RWPE1 (cell line): ENCODE results near the gene IRF1.

Experiments
- CTCF ChIA-PET: fragments of 350-600 bp; sonication (Branson Sonifier 250); formaldehyde crosslinking; extraction: SDS; loops from one replicate; lab custom pipeline; 2021; lab: Yijun Ruan, JAX
- POLR2A ChIA-PET: fragments of 400-600 bp; formaldehyde crosslinking; extraction: SDS; loops from one replicate; lab custom pipeline; 2020; ENCODE audit warnings: antibody characterized with exemption; ENCODE audit not compliant: low non-redundant PET; lab: Yijun Ruan, JAX
- DNase-seq: peaks from one replicate; pipeline ENCODE4 v3.0.0; 2012; ENCODE audit warnings: low spot score
- H3K27ac ChIP-seq: fragments of 450-650 bp; 2 replicates; pipeline ENCODE4 v1.5.1; 2017
- TF ChIP-seq, protein P1 (sequence below): fragments of 450-650 bp; conservative IDR thresholded peaks from 2 replicates; pipeline ENCODE4 v1.5.1; 2017; ENCODE audit warnings: low read depth, mild to moderate bottlenecking

IRF1 gene, protein sequence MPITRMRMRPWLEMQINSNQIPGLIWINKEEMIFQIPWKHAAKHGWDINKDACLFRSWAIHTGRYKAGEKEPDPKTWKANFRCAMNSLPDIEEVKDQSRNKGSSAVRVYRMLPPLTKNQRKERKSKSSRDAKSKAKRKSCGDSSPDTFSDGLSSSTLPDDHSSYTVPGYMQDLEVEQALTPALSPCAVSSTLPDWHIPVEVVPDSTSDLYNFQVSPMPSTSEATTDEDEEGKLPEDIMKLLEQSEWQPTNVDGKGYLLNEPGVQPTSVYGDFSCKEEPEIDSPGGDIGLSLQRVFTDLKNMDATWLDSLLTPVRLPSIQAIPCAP

DNA sequence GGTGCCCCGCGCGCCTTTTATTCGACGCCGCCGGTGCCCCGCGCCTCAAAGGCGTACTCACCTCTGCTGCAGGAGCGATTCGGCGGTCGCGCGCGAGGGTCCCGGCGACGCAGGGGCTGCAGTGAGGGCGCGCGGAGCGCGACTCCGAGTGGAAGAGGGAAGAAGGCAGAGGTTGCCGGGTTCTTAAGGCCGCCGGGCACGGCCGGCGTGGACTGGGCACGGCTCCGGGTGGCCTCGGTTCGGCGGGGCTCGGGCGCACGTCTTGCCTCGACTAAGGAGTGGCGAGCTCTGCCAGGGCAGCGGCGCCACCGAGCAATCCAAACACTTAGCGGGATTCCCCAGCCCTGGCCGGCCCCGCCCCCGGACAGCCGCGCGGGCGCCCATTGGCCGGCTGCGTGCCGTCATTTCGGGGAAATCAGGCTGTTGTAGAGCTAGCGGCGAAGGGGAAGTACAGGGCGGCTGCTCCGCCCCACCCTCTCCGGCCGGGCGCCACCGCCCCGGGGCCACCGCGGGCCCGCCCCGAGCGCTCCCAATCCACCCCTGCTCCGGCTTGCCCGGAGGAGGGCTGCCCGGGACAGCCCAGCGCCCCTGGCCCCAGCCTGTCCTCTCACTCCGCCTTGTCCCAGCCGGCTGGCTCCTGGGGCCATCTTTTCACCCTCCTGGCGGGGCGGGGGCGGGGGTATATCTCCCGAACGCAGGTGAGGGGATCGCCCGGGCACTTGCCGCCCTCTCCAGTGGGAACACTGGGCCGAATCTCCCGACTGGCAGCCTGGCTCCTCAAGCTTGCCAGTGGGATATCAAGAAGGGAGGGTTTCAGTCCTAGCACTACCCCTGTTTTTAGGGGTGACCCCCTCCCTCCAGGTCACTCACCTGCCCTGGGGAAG, at the start of gene IRF1:
Gene IRF1 (minus strand): TSS at position 290 of the 884 bp plus-strand sequence. CDS start 1,295 bp downstream, outside the sequence.
- peak; percentile 98 for DNase-seq
- TF ChIP-seq, protein P1, sequence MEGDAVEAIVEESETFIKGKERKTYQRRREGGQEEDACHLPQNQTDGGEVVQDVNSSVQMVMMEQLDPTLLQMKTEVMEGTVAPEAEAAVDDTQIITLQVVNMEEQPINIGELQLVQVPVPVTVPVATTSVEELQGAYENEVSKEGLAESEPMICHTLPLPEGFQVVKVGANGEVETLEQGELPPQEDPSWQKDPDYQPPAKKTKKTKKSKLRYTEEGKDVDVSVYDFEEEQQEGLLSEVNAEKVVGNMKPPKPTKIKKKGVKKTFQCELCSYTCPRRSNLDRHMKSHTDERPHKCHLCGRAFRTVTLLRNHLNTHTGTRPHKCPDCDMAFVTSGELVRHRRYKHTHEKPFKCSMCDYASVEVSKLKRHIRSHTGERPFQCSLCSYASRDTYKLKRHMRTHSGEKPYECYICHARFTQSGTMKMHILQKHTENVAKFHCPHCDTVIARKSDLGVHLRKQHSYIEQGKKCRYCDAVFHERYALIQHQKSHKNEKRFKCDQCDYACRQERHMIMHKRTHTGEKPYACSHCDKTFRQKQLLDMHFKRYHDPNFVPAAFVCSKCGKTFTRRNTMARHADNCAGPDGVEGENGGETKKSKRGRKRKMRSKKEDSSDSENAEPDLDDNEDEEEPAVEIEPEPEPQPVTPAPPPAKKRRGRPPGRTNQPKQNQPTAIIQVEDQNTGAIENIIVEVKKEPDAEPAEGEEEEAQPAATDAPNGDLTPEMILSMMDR: 0 out of 2 replicates have a peak, but pooled peaks have one; percentile 36
- POLR2A ChIA-PET: interaction anchor here (0.5 to 1.9 kb wide), 4 partner anchors 8 to 80 kb away, joined by 3 to 7 read pairs (median 4); no protein-coding TSS in a partner anchor
- CTCF ChIA-PET: interaction anchor here (0.6 to 2.7 kb wide), 12 partner anchors 10 to 253 kb away, joined by 3 to 21 read pairs (median 4); partner anchors contain the start of gene SLC22A4
- H3K27ac ChIP-seq: peak within 1 kb of the TSS; percentile 89

DNA sequence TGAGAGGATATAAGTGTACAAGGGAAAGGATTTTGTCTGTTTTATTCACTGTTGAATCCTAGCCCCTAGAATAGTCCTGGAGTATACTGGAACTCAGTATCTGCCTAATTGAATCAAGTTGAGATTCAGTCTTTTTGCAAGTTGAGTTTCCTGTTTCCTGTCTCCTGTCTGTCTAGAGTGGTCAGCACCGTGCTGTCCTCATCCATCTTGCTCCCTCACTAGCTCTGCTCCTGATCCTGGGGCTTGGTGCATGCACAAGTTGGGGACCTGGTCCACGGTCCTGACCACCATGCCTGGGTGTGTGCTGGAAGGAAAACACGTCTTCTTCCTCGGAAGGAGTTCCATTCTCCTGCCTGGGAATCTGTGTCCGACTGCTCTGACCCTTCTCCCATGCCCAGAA, 49.6 kb upstream of the IRF1 start:
- no peak for DNase-seq
- CTCF ChIA-PET: interaction anchor here (0.5 kb wide), 1 partner anchor 67 kb away, joined by 3 read pairs; no protein-coding TSS in a partner anchor
- TF ChIP-seq, protein P1: no peak
- H3K27ac ChIP-seq: no peak overlapping the region
- POLR2A ChIA-PET: no interaction called here

DNA sequence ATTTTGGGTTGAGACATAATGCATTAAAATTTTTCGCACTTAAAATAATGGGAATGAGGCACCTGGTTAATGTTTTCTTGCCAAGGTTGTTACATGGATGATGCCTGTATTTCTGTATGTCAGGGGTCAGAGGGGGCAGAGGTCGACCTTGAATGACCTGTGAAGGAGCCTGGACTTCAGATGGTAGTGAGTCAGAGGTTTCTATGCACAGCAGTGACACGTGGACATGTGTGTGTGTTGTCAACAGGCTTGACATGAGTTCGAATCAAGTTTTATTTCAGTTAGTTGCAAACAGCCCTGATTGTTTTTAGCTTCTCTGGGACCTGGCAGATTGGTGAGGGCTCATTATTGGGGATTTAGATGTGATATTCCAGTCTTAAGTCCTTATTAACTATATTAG, 49.1 kb upstream of the IRF1 start:
- POLR2A ChIA-PET: no interaction called here
- H3K27ac ChIP-seq: no peak overlapping the region
- DNase-seq: no peak
- TF ChIP-seq, protein P1: no peak
- CTCF ChIA-PET: interaction anchor here (0.5 kb wide), 1 partner anchor 67 kb away, joined by 3 read pairs; no protein-coding TSS in a partner anchor

DNA sequence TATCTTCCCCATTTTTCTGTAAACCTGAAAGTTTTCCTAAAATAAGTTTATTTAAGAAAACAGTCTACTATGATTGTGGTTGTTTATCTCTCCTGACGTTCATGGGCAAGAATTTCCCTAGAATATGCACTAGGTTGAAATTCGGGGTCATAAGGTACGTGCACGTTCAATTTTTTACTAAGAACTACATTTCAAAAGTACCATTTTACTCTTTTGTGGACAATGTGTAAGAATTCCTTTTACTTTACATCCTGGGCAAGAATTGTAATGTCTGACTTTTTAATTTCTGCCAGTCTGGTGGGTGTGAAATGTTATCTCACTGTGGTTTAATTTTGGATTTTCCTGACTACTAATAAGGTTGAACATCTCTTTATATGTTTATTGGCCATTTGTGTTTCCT, 40.4 kb upstream of the IRF1 start:
- TF ChIP-seq, protein P1: no peak
- no peak for DNase-seq
- POLR2A ChIA-PET: no interaction called here
- CTCF ChIA-PET: no interaction called here
- H3K27ac ChIP-seq: no peak overlapping the region

DNA sequence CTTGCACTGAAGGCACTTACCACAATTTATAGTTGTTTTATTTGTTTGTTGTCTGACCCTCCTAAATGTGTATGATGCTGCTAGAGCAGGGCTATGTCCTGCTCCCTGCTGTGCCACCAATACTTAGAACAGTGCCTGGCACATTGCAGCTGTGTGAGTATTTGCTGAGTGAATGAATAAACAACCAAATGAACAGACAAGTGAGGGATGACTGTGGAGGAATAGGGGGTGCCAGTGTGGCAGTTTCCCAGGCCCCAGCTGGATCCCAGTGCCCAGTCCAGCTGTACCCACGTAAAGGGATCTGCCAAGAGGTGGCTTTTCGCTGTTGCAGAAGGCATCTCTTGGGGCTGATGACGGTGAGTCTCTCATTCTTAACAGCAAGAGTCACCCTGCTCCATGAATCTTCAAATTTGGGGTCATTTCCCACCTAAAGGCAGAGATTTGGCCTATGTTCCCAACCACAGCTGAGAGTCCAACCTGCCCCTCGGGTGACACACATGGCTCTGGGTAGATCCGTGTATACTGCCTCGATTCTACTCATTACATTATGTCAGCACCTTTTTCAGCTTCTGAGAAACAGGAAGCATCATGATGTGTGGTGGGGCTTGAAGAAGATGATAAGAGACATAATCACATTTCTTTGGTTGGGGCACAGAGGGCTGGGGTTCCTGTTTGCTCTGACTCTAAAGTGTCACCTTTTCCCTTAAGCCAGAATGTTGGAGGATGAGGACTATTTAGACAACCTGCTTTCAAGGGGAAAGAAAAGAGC, 38.5 kb upstream of the IRF1 start:
- CTCF ChIA-PET: interaction anchor here (0.7 kb wide), 1 partner anchor 205 kb away, joined by 3 read pairs; no protein-coding TSS in a partner anchor
- H3K27ac ChIP-seq: no peak overlapping the region
- TF ChIP-seq, protein P1: no peak
- no peak for DNase-seq
- POLR2A ChIA-PET: no interaction called here

DNA sequence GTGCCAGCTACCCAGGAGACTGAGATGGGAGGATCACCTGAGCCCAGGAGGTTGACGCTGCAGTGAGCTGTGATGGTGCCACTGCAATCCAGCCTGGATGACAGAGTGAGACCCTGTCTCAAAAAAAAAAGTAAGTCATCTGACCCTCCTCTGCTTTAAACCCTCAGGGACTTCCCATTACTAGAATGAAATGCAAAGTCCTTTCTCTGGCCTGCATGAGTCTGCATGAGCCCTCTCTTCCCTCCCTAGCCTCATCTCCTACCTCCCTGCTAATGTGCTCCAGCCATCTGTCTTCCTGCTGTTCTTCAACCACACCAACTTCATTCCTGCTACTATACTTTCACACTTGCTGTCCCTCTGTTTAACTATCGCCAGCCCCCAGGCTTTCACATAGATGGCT, 37.4 kb upstream of the IRF1 start:
- POLR2A ChIA-PET: no interaction called here
- H3K27ac ChIP-seq: no peak overlapping the region
- no peak for DNase-seq
- TF ChIP-seq, protein P1: no peak
- CTCF ChIA-PET: interaction anchor here (0.6 to 2.6 kb wide), 3 partner anchors 20 to 64 kb away, joined by 5 to 16 read pairs (median 5); no protein-coding TSS in a partner anchor
